COLO829 (cell line): Measurements from ENCODE around the gene MMP23B.
"Not testable (repeated sequence)": the region's sequence is repeated elsewhere in the genome, so short reads cannot be mapped to it uniquely, and the experiment has no call there.

Experiments
- DNase-seq: peaks from one replicate; pipeline ENCODE4 v3.0.0; 2012; ENCODE audit warnings: low spot score

Gene MMP23B

DNA sequence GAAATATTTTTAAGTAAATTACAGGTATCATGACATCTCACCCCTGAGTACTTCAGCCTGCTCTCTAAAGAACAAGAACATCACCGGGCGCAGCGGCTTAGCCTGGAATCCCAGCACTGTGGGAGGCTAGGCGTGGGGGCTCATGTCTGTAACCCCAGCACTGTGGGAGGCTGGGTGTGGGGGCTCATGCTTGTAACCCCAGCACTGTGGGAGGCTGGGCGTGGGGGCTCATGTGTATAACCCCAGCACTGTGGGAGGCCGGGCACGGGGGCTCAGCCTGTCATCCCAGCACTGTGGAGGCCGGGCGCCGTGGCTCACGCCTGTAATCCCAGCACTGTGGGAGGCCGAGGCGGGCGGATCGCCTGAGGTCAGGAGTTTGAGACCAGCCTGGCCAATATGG lies 34.6 kb downstream of the MMP23B start:
- DNase-seq, result no peak

- no peak for DNase-seq
Observed at GRCh38 chr1:1669468-1670440, 37.8 kb downstream of the MMP23B start.

DNA sequence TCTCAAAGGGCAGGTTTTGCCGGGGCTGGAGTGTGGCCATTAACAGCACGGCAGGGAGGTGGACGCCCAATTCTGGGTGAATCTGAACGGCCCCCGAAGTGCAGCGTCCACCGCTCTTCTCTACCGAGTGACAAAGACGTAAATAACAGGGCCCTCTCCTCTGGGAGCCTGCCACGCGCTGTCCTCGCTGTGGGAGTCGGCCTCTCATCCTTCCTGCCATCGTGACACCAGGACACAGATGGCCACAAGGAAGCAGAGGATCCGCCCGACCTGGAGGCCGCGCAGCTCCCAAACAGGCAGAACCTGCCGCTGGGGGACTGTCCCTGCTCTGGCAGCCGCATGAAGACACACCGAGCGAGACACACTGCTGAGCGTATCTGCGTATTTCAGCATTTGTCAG lies 38.9 kb downstream of the MMP23B start:
- DNase-seq, result no peak

DNA sequence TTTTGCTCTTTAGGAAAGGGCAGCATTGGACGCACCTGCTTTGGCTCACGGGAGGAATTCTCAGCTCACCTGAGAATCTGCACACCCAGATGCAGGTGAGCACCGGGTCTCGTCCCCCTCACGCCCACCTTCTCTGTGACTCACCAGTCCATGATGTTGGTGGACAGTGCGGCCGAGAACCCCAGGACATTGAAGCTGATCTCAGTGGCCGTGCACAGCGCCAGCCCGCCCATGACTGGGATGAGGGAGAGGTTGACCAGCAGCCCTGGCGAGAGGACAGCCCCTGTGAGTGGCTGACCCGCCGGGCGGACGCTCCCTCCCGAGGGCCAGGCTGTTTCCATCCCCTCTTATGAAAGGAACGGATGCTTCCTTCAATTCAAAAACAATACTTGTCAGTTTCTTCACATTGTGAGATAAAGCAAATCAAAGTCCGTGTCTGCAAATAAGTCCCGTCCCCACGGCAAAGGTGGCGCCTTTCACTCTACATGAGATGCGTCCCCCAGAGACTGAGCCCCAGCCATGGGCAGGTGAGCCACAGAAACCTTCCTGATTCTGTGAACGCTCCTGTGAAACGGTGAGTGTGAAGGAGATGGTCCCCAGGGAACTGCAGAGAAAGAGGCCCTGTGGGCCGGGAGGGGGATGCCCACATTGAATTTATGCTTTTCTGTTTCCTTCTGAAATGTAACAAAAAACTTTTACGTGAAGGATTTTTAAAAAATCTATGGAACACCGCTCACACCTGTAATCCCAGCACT lies 39.6 kb downstream of the MMP23B start:
- no peak for DNase-seq

DNA sequence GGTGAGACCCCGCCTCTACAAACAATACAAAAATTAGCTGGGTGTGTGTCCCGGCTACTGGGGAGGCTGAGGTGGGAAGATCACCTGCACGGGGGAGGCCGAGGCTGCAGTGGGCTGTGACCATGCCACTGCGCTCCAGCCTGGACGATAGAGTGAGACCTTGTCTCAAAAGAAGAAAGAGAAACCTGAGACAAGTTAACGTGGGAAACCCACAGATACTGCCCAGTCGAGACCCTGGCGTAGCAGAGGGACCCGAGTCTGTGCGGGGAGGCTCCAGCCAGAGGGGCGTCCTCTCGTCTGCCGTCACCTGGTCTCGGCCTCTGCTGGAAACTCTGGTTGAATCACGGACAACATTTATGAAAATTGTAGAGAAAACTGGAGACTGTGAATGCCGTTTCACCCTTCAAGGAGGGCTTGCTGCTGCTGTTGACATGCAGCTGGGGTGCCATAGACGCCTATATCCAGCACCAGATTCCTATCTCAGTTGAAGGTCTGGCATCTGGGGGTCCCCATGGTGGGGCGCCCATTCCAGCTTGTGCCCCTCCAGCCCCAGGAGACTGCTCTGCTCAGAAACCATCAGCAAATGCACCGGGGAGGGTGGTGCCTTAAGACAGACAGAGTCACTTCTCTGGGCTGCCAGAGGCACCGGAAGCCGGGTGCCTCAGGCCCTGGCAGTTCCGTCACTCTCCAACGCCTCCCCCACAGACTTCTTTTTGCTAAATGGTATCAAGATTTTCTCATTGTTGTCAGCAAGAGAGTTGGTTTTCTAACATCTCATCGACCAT lies 40.4 kb downstream of the MMP23B start:
- DNase-seq, result no peak

GRCh38 chr1:1674806-1675205 lies 42.8 kb downstream of the MMP23B start:
- DNase-seq, result not testable (repeated sequence)

DNA sequence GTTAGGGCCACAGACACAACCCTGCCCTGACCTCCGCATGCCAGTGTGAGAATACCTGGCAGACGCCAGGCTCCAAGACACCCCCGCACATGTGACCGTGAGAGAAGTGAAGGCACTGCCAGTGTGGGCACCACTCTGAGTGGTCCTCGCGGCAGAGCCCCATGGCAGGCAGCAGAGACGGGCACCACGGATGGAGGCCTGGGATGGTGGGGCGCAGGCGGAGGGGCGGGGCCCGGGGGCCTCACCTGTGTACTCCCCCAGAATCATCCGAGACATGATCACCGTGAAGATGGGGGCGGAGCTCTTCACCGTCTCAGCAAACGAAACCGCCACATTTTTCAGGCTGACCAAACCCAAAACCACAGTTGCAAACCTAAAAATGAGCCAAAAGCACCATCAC lies 43.2 kb downstream of the MMP23B start:
- DNase-seq, result not testable (repeated sequence)

DNA sequence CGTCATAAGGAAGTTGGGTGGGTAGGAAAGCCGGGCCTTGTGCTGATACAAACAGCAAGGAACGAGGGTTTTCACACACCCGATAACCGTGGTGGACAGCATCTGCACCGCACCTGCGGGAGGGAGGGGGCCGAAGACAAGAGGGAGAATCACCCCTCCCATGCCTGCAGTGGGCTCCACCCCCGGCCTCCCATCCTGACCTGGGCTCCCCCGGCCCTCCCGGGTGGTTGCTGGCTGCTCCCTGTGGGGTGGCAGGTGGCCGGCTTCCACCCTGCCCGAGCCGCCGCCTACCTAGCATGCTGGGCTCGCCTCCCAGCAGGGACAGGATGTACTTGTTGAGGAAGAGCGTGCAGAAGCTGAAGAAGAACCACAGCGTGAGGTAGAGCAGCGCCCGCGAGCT lies 44.1 kb downstream of the MMP23B start:
- DNase-seq, result not testable (repeated sequence)

GRCh38 chr1:1677718-1678580 lies 46.0 kb downstream of the MMP23B start:
- DNase-seq, result no peak

DNA sequence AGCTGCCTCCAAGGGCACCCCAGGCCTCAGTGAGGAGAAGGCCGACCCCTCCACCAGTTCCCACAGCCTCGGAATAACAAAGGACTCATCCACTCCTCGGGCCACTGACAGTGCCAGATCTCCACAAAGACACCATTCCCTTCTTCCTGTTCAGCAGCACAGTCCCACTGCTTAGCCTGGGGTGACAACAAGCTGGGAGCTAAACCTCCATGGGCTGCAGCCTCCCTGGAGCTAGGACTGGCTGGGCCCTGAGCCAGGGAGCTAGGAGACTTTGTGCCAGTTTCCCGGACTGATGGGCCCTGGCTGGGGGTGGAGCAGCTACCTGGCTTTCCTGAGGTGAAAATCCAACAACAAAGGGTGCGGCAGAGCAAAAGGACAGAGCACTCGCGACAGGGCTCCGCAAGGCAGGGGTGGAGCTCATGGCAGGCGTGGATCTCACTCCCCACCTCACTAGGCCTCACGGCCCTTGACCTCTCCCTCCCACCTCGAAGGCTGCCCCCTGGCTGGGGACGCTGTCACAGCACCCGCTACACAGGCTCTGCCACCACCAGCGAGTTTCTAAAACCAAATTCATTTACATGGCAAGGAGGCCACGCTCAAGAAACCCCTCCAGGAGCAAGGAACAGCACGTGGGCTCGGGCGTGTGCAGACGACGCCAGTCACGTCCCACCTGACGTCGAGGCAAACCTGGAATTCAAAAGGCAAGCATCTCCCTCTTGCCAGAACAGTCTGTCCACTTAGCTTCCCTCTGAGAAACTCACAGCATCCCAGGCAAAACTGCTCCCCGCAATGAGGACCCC lies 46.8 kb downstream of the MMP23B start:
- no peak for DNase-seq

GRCh38 chr1:1680031-1680911 lies 48.3 kb downstream of the MMP23B start:
- DNase-seq, result no peak

GRCh38 chr1:1680912-1681273 lies 48.9 kb downstream of the MMP23B start:
- no peak for DNase-seq

- no peak for DNase-seq
Observed at GRCh38 chr1:1683104-1683905, 51.3 kb downstream of the MMP23B start.
